NCI-H2227 (cell line): Measurements from ENCODE around the gene STRIP1.
A peak's percentile ranks its signal among the peaks of the same experiment; 100 is the strongest.
"Not testable (repeated sequence)": the region's sequence is repeated elsewhere in the genome, so short reads cannot be mapped to it uniquely, and the experiment has no call there.

Experiments used
- DNase-seq: peaks from one replicate; lab custom pipeline; 2025; ENCODE audit not compliant: unreplicated experiment; lab: John Stamatoyannopoulos, UW

STRIP1 gene

GRCh38 chr1:110068646-110069403, 34.4 kb downstream of the STRIP1 start:
- DNase-seq: no peak

- no peak for DNase-seq
Observed at GRCh38 chr1:110069404-110070281, 35.2 kb downstream of the STRIP1 start.

- no peak for DNase-seq
Observed at GRCh38 chr1:110070282-110070669, 35.9 kb downstream of the STRIP1 start.

- DNase-seq: peak; percentile 37
Observed at GRCh38 chr1:110070671-110071242, 36.3 kb downstream of the STRIP1 start, which contains the start of gene ALX3. Gene ALX3, minus strand, starts transcription at chr1:110070672. Its CDS starts 60 bp downstream, at chr1:110070612.

GRCh38 chr1:110074166-110074565, 39.7 kb downstream of the STRIP1 start:
- no peak for DNase-seq

GRCh38 chr1:110076789-110077500, 42.5 kb downstream of the STRIP1 start:
- no peak for DNase-seq

- not testable (repeated sequence) for DNase-seq
Observed at GRCh38 chr1:110079995-110080394, 45.6 kb downstream of the STRIP1 start.

- DNase-seq: no peak
Observed at GRCh38 chr1:110081061-110081460, 46.6 kb downstream of the STRIP1 start.

GRCh38 chr1:110082477-110082876, 48.1 kb downstream of the STRIP1 start:
- DNase-seq: no peak

GRCh38 chr1:110083061-110083865, 48.8 kb downstream of the STRIP1 start:
- no peak for DNase-seq

GRCh38 chr1:110083866-110084226, 49.4 kb downstream of the STRIP1 start:
- DNase-seq: no peak

GRCh38 chr1:110084227-110085078, 50.0 kb downstream of the STRIP1 start:
- DNase-seq: peak; percentile 22

GRCh38 chr1:110085671-110086070, 51.2 kb downstream of the STRIP1 start:
- no peak for DNase-seq

GRCh38 chr1:110086961-110087360, 52.5 kb downstream of the STRIP1 start:
- no peak for DNase-seq

- peak; percentile 83 for DNase-seq
Observed at GRCh38 chr1:110087812-110088738, 53.7 kb downstream of the STRIP1 start.

- no peak for DNase-seq
Observed at GRCh38 chr1:110088739-110089316, 54.4 kb downstream of the STRIP1 start.

GRCh38 chr1:110089561-110090275, 55.3 kb downstream of the STRIP1 start:
- DNase-seq: no peak
